Stimulated activated CD4-positive, alpha-beta T cell treated with anti-CD3 and anti-CD28 coated beads, Interleukin-2, amount 100 ng/mL, for 48 hours (primary cell): Measurements from ENCODE around the gene AAMDC.
"Not testable (repeated sequence)": the region's sequence is repeated elsewhere in the genome, so short reads cannot be mapped to it uniquely, and the experiment has no call there.

ENCODE experiments used
- DNase-seq, 2 donors: peaks; one replicate each; pipeline ENCODE4 v3.0.0-alpha.2; 2020

The AAMDC gene

DNA sequence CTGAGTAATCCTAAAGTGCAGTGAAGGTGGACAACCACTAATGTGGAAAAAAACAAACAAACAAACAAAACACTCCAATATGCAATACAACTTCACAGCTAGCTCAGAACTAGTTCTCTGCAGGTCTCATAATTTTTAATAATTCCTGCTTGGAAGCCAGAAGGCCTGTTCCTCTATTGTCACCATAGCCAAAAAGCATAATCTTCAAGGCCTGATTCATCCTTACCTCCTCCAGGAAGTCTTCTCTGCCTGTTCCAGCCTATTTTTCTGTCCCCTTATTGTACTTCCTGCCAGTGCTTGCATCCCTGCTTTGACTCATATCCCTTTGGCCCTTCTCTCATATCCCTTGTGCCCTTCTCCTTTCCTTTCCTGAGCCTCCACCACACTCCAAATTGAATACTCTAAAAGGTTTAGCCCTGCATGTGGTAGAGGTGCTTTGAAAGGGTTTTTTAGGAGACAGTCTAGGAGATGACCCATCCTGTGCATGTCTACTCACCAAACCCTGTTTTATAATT lies 69.2 kb downstream of the AAMDC start:
- DNase-seq = not testable (repeated sequence)

DNA sequence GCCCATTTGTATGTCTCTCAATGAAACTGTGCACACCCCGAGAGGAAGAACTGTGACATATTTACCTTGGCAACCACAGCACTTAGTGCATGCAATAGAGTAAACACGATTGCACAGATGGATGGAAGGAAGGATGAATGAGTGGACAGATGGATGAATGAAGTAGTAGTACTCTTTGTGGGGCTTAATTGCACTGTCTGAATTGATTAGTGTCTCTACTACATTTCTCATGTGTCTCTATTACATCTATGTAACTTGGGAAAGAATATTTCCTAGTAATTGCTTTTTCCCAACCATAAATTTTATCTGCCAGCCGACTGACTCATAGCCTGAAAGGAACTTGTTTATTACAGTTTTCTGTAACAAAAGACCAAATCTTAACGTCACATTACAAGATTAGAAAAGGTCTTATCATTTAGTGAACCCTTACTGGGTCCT lies 69.7 kb downstream of the AAMDC start:
- not testable (repeated sequence) for DNase-seq

DNA sequence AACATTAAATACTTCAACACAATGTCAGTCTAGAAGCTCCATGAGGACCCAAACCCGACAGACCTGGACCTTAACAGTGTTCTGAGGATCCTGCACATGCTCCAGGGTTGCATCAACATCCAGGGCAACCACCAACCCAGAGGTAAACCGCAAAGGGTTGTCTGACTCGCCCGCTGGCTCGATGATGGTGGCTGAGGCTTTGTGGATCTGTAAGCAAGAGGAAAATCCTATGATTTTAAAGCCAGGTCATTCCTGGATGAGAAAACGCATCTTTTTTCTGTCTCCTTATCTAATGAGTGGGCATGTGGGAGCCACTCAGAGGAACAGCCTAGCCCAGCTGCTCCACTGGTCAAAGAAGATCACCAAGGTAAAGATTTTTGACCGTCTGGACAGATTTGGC lies 70.3 kb downstream of the AAMDC start:
- not testable (repeated sequence) for DNase-seq

DNA sequence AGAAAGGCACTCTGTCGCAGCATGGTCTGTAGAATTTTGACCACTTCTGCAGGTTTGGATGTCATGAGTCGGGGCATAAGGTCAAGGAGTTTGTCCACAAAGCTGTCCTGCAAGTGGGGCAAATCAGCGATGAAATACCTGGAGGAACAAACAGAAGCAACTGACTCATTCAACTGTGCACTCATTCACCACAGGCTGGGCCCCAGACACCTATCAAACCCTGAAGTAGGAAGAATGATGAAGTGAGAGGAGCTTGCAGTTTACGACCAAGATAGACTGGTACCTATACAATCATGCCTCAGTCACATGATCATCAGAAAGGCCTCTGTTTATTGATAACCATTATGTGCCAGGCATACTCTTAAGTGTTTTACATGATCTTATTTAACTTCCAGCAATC lies 70.8 kb downstream of the AAMDC start:
- DNase-seq = not testable (repeated sequence)

DNA sequence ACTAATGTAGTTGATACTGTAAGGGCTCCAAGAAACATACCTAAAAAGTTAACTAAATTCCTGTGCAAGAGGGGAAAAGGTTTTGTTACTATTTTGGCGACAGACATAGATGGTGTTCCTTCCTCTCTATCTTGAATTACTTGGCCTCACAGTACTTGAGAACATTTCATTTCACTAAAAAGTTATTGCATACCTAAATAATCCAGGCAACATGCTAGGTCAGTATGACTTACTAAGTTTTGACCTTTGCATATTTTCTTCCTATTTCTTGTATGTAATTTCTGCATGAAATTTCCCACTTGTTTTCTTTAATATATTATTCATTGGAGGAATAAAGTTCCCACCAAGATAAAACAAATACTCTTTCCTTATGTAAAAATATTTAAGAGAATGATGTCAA lies 74.0 kb downstream of the AAMDC start:
- DNase-seq = not testable (repeated sequence)

DNA sequence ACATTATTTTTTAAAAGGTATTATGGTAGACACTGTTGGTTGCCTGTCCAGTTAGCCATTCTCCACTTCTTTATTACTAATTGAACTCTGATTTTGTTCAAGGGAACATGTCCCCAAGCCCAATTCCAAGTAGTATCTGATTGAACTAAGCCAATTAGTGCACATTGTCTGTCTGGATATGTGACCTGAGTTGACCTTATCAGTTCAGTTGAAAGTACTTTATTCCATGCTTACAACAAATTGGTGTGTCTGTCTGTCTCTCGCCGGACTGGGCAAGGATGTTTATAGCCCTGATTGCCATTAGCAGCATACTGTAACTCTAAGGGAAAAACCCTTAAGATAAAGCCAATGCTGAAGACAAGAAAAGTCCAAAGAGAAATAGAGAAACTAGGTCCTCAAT lies 87.9 kb downstream of the AAMDC start:
- no peak for DNase-seq

DNA sequence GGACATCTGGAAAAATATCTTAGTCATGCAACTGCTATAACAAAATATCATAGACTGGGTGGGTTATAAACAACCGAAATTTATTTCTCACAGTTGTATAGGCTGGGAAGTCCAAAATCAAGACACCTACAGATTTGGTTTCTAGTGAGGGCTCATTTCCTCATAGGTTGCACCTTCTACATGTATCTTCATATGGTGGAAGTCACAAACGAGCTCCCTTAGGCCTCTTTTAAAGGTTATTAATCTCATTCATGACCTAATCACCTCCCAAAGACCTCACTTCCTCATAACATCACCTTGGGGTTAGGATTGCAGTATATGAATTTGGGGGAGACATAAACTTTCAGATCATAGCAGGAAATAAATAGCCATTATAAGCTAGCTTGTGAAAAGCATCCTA lies 88.3 kb downstream of the AAMDC start:
- no peak for DNase-seq

DNA sequence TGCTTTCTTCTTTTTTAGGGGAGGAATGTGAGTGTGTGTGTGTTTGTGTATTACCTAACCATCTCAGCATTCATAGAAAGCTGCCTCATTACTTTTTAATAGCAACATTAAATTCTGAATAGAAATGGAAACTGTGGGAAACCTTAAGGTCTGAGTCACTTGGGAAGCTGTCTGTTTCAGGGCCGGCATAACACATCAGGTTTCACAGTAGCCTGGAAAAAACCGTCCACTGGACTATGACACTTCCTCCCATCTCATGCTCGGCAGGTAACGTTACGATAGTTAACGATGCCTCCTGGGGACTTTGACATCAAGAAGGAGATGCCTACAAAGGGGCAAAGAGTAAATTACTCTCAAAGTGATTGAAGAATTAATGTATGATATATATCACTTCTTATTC lies 89.9 kb downstream of the AAMDC start:
- not testable (repeated sequence) for DNase-seq

DNA sequence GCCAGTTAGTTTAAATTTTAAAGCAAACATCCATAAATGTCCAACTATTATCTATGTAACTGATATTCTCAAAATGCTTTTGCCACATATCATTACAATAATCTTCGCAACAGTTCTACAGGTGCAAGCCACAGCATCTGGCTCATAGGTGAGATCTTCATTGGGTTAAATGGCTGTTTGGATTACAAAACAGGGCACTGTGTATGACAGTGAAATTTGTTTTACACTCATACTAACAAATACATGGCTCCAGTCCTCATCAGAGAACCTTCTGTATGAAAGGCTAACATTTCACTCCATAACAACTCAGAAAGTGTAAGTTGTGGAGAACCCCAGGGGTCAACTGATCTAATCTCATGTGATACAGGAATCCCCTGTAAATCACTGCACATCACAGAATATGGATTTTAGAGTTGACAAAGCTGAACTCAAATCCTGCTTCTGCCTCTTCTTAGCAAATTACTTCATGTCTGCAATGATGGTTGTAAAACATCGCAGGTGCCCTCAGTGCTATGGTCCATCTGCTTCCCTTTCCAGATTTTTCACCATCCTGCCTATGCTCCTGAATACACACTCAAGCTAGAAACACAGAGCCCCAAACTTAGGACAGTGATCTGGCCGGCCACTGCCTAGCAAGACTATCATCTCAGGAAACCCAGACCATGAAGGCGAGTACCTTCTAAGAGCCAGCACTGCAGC lies 92.8 kb downstream of the AAMDC start:
- DNase-seq = not testable (repeated sequence)

DNA sequence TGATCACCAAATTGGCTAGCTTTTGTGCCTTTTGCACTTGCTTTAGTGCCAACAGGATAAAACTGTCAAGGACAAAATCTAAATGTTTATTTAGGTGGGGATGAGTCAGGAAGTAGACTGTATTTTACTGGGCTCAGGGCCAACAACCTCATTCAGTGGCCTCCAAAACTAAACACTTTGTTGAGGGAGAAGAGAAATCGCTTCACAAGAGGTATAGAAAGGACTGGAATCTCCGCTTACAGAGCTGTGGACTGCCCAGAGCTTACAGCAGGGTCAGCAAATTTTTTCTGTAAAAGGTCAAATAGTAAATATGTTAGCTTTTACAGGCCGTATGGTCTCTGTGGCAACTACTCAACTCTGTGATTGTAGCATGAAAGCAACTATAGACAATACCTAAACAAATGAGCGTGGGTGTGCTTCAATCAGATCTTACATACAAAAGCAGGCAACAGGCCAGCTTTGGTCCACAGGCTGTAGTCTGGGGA lies 93.4 kb downstream of the AAMDC start:
- DNase-seq = not testable (repeated sequence)

DNA sequence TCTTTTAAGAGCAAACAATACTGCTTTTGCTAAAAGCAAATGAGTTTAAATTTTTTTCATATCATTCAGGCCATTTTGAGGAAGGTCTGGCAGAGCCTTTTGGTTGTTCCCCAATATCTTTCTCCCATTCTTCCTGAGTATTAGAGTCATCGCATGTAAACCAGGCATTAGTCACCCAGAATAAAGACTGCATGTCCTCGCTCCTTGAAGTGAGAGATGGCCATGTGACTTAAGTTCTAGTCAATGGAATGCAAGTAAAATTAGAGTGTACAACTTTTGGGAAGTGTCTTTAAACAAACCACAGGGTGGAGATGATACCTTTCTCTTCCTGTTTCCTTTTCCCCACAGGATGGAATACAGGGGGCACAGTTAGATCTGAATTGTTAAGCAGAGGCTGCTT lies 96.8 kb downstream of the AAMDC start:
- not testable (repeated sequence) for DNase-seq
